OCI-LY3 (cell line): ENCODE measurements around the gene SNX24.
"Not testable (repeated sequence)": the region's sequence is repeated elsewhere in the genome, so short reads cannot be mapped to it uniquely, and the experiment has no call there.

Experiments used
- EZH2phosphoT487 ChIP-seq: fragments of 200-600 bp; shearing (Covaris generic); IDR thresholded peaks from 2 replicates; pipeline ENCODE4 v1.6.1; 2018; ENCODE audit warnings: antibody characterized with exemption, mixed run types, low read depth
- TF ChIP-seq, protein P1 (sequence below): fragments of 200-600, 300-600 bp; sonication (generic); IDR thresholded peaks from 2 replicates; pipeline ENCODE4 v1.5.1; 2014; ENCODE audit warnings: antibody characterized with exemption, low read length, low read depth

DNA sequence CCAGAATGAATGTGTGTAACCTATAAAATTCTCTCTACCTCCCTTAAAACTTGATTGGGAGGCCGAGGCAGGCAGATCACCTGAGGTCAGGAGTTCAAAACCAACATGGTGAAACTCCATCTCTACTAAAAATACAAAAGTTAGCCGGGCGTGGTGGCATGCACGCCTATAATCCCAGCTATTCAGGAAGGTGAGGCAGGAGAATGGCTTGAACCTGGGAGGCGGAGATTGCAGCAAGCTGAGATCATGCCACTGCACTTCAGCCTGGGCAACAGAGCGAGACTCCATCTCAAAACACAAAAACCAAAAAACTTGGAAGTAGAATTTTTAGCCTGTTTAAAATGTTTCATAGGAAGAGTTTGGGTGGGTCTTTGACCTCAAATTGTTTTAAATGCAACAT, 122.6 kb downstream of the SNX24 start:
- TF ChIP-seq, protein P1, sequence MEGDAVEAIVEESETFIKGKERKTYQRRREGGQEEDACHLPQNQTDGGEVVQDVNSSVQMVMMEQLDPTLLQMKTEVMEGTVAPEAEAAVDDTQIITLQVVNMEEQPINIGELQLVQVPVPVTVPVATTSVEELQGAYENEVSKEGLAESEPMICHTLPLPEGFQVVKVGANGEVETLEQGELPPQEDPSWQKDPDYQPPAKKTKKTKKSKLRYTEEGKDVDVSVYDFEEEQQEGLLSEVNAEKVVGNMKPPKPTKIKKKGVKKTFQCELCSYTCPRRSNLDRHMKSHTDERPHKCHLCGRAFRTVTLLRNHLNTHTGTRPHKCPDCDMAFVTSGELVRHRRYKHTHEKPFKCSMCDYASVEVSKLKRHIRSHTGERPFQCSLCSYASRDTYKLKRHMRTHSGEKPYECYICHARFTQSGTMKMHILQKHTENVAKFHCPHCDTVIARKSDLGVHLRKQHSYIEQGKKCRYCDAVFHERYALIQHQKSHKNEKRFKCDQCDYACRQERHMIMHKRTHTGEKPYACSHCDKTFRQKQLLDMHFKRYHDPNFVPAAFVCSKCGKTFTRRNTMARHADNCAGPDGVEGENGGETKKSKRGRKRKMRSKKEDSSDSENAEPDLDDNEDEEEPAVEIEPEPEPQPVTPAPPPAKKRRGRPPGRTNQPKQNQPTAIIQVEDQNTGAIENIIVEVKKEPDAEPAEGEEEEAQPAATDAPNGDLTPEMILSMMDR, result not testable (repeated sequence)
- TF ChIP-seq EZH2phosphoT487, result not testable (repeated sequence)
